ENCODE data around the gene PLGRKT. TPM values are rescaled to one million over a fixed set of nuclear protein-coding genes. Genes with fewer than 3 reads are reported as not detected.
"Not testable (repeated sequence)": the region's sequence is repeated elsewhere in the genome, so short reads cannot be mapped to it uniquely, and the experiment has no call there.

Gene PLGRKT
- total RNA-seq, 2 donors from 2014 or later, result 21.0 to 31.1 TPM

DNA sequence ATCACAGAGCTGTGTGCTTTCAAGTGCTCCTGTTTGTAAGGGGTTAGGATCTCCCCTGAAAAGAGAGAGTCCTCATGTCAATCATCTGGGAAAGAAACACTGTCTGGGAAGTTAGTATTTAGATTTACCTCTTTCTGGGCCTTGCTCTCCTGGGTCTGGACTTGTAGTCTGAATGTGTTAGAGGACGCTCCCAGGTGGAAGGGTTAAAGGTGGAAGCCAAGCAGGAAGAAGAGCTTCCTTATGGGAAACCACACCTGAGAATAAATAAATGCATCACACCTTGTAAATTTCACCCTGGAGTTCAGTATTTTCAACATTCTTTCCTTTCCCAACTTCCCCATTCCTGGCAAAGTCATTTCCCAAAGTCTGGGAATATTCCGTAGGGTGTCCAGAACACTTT lies 1.3 kb downstream of the PLGRKT start:
- Histone ChIP-seq H3K9ac (ENCODE audit: extremely low read depth, low read length, poor library complexity, severe bottlenecking) (no peak overlapping the region), H3K27me3 (ENCODE audit: control insufficient read depth, insufficient read depth, low read length, poor library complexity, severe bottlenecking) (no peaks in the 10 kb centered on the region), H3K4me1 (ENCODE audit: control insufficient read depth, insufficient read depth, low read length) (peaks cover 4% of the 10 kb centered on the region), H3K4me3 (ENCODE audit: low read length) (peak overlapping the region; percentile 91), H3K36me3 (ENCODE audit: control insufficient read depth, insufficient read depth, low read length) (peaks cover 24% of the 10 kb centered on the region), H3K27ac (ENCODE audit: low read depth, low read length) (no peak overlapping the region), H3K9me3 (ENCODE audit: control insufficient read depth, low read length) (peaks cover 38% of the 10 kb centered on the region)
- peaks cover 20% of the 10 kb centered on the region for H3K4me1 Mint-ChIP-seq
- TF ChIP-seq, protein P1, sequence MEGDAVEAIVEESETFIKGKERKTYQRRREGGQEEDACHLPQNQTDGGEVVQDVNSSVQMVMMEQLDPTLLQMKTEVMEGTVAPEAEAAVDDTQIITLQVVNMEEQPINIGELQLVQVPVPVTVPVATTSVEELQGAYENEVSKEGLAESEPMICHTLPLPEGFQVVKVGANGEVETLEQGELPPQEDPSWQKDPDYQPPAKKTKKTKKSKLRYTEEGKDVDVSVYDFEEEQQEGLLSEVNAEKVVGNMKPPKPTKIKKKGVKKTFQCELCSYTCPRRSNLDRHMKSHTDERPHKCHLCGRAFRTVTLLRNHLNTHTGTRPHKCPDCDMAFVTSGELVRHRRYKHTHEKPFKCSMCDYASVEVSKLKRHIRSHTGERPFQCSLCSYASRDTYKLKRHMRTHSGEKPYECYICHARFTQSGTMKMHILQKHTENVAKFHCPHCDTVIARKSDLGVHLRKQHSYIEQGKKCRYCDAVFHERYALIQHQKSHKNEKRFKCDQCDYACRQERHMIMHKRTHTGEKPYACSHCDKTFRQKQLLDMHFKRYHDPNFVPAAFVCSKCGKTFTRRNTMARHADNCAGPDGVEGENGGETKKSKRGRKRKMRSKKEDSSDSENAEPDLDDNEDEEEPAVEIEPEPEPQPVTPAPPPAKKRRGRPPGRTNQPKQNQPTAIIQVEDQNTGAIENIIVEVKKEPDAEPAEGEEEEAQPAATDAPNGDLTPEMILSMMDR (conservative IDR thresholded peaks at IDR 0.05), result no peak
- H3K27me3 Mint-ChIP-seq (ENCODE audit: insufficient read depth), result no peaks in the 10 kb centered on the region
- peaks cover 47% of the 10 kb centered on the region for H3K9me3 Mint-ChIP-seq
- peak overlapping the region; percentile 76 for H3K4me3 Mint-ChIP-seq
- DNase-seq, result no peak
- H3K27ac Mint-ChIP-seq, result no peak overlapping the region
- H3K36me3 Mint-ChIP-seq (ENCODE audit: low read depth), result peaks cover 42% of the 10 kb centered on the region
- WGBS, 2 experiments (ENCODE audit: insufficient coverage in 1 of 2, insufficient read length in 1 of 2), result 100% methylated on average over 2 of the region's 2 CpGs; no CpG with 5 or more reads in 1 of the 2 experiments

GRCh38 chr9:5435912-5436311 lies 1.8 kb downstream of the PLGRKT start:
- Histone ChIP-seq H3K27me3 (ENCODE audit: control insufficient read depth, insufficient read depth, low read length, poor library complexity, severe bottlenecking) (no peaks in the 10 kb centered on the region), H3K9ac (ENCODE audit: extremely low read depth, low read length, poor library complexity, severe bottlenecking) (no peak overlapping the region), H3K4me3 (ENCODE audit: low read length) (peak overlapping the region; percentile 91), H3K27ac (ENCODE audit: low read depth, low read length) (no peak overlapping the region), H3K36me3 (ENCODE audit: control insufficient read depth, insufficient read depth, low read length) (peaks cover 26% of the 10 kb centered on the region), H3K4me1 (ENCODE audit: control insufficient read depth, insufficient read depth, low read length) (peaks cover 4% of the 10 kb centered on the region), H3K9me3 (ENCODE audit: control insufficient read depth, low read length) (peaks cover 38% of the 10 kb centered on the region)
- TF ChIP-seq, protein P1 (conservative IDR thresholded peaks at IDR 0.05), result no peak
- Mint-ChIP-seq H3K27me3 (ENCODE audit: insufficient read depth) (no peaks in the 10 kb centered on the region), H3K36me3 (ENCODE audit: low read depth) (peaks cover 47% of the 10 kb centered on the region), H3K9me3 (peaks cover 50% of the 10 kb centered on the region), H3K4me1 (peaks cover 20% of the 10 kb centered on the region), H3K4me3 (peak overlapping the region; percentile 76), H3K27ac (no peak overlapping the region)
- 89 to 100% methylated on average over 2 to 3 of the region's 3 CpGs for WGBS, 2 experiments (ENCODE audit: insufficient coverage in 1 of 2, insufficient read length in 1 of 2)
- DNase-seq, result no peak

DNA sequence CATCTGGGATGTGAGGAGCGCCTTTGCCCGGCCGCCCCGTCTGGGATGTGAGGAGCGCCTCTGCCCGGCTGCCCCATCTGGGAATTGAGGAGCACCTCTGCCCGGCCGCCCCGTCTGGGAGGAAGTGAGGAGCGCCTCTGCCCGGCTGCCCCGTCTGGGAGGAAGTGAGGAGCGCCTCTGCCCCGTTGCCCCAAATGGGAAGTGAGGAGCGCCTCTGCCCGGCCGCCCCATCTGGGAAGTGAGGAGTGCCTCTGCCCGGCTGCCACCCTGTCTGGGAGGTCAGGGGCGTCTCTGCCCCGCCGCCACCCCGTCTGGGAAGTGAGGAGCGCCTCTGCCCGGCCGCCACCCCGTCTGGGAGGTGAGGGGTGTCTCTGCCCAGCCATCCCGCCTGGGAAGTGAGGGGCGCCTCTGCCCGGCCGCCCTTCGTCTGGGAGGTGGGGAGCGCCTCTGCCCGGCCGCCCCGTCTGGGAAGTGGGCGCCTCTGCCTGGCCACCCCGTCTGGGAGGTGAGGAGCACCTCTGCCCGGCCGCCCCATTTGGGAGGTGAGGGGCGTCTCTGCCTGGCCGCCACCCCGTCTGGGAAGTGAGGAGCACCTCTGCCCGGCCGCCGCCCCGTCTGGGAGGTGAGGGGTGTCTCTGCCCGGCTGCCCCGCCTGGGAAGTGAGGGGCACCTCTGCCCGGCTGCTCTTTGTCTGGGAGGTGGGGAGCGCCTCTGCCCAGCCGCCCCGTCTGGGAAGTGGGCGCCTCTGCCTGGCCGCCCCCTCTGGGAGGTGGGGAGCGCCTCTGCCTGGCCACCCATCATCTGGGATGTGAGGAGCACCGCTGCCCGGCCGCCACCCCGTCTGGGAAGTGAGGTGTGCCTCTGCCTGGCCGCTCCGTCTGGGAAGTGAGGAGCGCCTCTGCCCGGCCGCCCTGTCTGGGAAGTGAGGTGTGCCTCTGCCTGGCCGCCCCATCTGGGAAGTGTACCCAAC lies 3.6 kb downstream of the PLGRKT start:
- H3K27ac Mint-ChIP-seq, result not testable (repeated sequence)
- peaks cover 52% of the 10 kb centered on the region for H3K9me3 Mint-ChIP-seq
- H3K36me3 Mint-ChIP-seq (ENCODE audit: low read depth), result peaks cover 59% of the 10 kb centered on the region

DNA sequence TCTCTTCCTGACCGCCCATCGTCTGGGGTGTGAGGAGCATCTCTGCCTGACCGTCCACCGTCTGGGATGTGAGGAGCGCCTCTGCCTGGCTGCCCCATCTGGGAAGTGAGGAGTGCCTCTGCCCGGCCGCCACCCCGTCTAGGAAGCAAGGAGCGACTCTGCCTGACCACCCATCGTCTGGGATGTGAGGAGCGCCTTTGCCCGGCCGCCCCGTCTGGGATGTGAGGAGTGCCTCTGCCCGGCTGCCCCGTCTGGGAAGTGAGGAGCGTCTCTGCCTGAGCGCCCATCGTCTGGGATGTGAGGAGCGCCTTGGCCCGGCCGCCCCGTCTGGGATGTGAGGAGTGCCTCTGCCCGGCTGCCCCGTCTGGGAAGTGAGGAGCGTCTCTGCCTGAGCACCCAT lies 4.4 kb downstream of the PLGRKT start:
- H3K4me1 ChIP-seq (ENCODE audit: control insufficient read depth, insufficient read depth, low read length); DNase-seq; H3K4me3 Mint-ChIP-seq; H3K27ac Mint-ChIP-seq; H3K4me3 ChIP-seq (ENCODE audit: low read length); H3K27ac ChIP-seq (ENCODE audit: low read depth, low read length); H3K27me3 Mint-ChIP-seq (ENCODE audit: insufficient read depth); H3K9ac ChIP-seq (ENCODE audit: extremely low read depth, low read length, poor library complexity, severe bottlenecking); H3K27me3 ChIP-seq (ENCODE audit: control insufficient read depth, insufficient read depth, low read length, poor library complexity, severe bottlenecking): not testable (repeated sequence)
- Mint-ChIP-seq H3K9me3 (peaks cover 52% of the 10 kb centered on the region), H3K4me1 (peaks cover 14% of the 10 kb centered on the region), H3K36me3 (ENCODE audit: low read depth) (peaks cover 59% of the 10 kb centered on the region)
- peaks cover 38% of the 10 kb centered on the region for H3K9me3 ChIP-seq (ENCODE audit: control insufficient read depth, low read length)
- WGBS, 2 experiments (ENCODE audit: insufficient coverage in 1 of 2, insufficient read length in 1 of 2), result 87 to 88% methylated on average over 19 to 26 of the region's 26 CpGs
- peaks cover 31% of the 10 kb centered on the region for H3K36me3 ChIP-seq (ENCODE audit: control insufficient read depth, insufficient read depth, low read length)

More for the DNA sequence above, 3.6 kb downstream of the PLGRKT start:
- not testable (repeated sequence) for H3K4me3 ChIP-seq (ENCODE audit: low read length); H3K27me3 Mint-ChIP-seq (ENCODE audit: insufficient read depth); H3K27ac ChIP-seq (ENCODE audit: low read depth, low read length); H3K4me3 Mint-ChIP-seq; H3K9ac ChIP-seq (ENCODE audit: extremely low read depth, low read length, poor library complexity, severe bottlenecking); H3K27me3 ChIP-seq (ENCODE audit: control insufficient read depth, insufficient read depth, low read length, poor library complexity, severe bottlenecking); H3K4me1 ChIP-seq (ENCODE audit: control insufficient read depth, insufficient read depth, low read length); DNase-seq
- peaks cover 31% of the 10 kb centered on the region for H3K36me3 ChIP-seq (ENCODE audit: control insufficient read depth, insufficient read depth, low read length)
- H3K9me3 ChIP-seq (ENCODE audit: control insufficient read depth, low read length), result peaks cover 38% of the 10 kb centered on the region
- H3K4me1 Mint-ChIP-seq, result peaks cover 20% of the 10 kb centered on the region
- 90 to 95% methylated on average over 28 to 65 of the region's 65 CpGs for WGBS, 2 experiments (ENCODE audit: insufficient coverage in 1 of 2, insufficient read length in 1 of 2)

DNA sequence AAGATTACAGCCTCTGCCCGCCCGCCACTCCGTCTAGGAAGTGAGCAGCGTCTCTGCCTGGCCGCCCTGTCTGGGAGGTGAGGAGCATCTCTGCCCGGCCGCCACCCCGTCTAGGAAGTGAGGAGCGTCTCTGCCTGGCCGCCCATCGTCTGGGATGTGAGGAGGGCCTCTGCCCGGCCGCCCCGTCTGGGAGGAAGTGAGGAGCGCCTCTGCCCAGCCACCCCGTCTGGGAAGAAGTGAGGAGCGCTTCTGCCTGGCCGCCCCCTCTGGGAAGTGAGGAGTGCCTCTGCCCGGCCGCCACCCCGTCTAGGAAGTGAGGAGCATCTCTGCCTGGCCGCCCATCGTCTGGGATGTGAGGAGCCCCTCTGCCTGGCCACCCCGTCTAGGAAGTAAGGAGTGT lies 4.8 kb downstream of the PLGRKT start:
- H3K27me3 Mint-ChIP-seq (ENCODE audit: insufficient read depth); H3K4me1 Mint-ChIP-seq; H3K27me3 ChIP-seq (ENCODE audit: control insufficient read depth, insufficient read depth, low read length, poor library complexity, severe bottlenecking); H3K9ac ChIP-seq (ENCODE audit: extremely low read depth, low read length, poor library complexity, severe bottlenecking); DNase-seq; H3K27ac ChIP-seq (ENCODE audit: low read depth, low read length); H3K4me1 ChIP-seq (ENCODE audit: control insufficient read depth, insufficient read depth, low read length); H3K4me3 Mint-ChIP-seq; H3K4me3 ChIP-seq (ENCODE audit: low read length); H3K27ac Mint-ChIP-seq: not testable (repeated sequence)
- peaks cover 59% of the 10 kb centered on the region for H3K36me3 Mint-ChIP-seq (ENCODE audit: low read depth)
- WGBS, 2 experiments (ENCODE audit: insufficient coverage in 1 of 2, insufficient read length in 1 of 2), result 93% methylated on average over 15 to 24 of the region's 24 CpGs
- H3K9me3 Mint-ChIP-seq, result peaks cover 52% of the 10 kb centered on the region
- Histone ChIP-seq H3K9me3 (ENCODE audit: control insufficient read depth, low read length) (peaks cover 38% of the 10 kb centered on the region), H3K36me3 (ENCODE audit: control insufficient read depth, insufficient read depth, low read length) (peaks cover 31% of the 10 kb centered on the region)

All from endodermal cell (in vitro differentiated cells).